HL-60 (cell line): Measurements from ENCODE around the gene KRT78.

Experiments
- CTCF ChIP-seq: IDR thresholded peaks from one replicate; pipeline ENCODE4 v1.5.1; 2011; ENCODE audit warnings: low read length, control low read depth, inconsistent platforms; ENCODE audit not compliant: insufficient read depth
- POLR2AphosphoS5 ChIP-seq: IDR thresholded peaks from 2 replicates; pipeline ENCODE4 v1.6.1; 2012; ENCODE audit warnings: low read depth
- SPI1 ChIP-seq: IDR thresholded peaks from 2 replicates; pipeline ENCODE4 v1.6.1; 2012; ENCODE audit warnings: low read depth, mild to moderate bottlenecking, borderline replicate concordance

- no peak for TF ChIP-seq CTCF
- TF ChIP-seq SPI1 = no peak
- TF ChIP-seq POLR2AphosphoS5 = no peak
These were observed 36.0 kb downstream of the KRT78 start for GRCh38 chr12:52812749-52813148.
